GM18511 (cell line): ENCODE results near the gene S100A1.
"Not testable (repeated sequence)": the region's sequence is repeated elsewhere in the genome, so short reads cannot be mapped to it uniquely, and the experiment has no call there.

Experiments used
- ATAC-seq: cut with Tn5 transposase; IDR thresholded peaks from one replicate; pipeline ENCODE4 v1.9.1; 2021; ENCODE audit warnings: mild to moderate bottlenecking, moderate library complexity; ENCODE audit not compliant: unreplicated experiment

S100A1 gene

DNA sequence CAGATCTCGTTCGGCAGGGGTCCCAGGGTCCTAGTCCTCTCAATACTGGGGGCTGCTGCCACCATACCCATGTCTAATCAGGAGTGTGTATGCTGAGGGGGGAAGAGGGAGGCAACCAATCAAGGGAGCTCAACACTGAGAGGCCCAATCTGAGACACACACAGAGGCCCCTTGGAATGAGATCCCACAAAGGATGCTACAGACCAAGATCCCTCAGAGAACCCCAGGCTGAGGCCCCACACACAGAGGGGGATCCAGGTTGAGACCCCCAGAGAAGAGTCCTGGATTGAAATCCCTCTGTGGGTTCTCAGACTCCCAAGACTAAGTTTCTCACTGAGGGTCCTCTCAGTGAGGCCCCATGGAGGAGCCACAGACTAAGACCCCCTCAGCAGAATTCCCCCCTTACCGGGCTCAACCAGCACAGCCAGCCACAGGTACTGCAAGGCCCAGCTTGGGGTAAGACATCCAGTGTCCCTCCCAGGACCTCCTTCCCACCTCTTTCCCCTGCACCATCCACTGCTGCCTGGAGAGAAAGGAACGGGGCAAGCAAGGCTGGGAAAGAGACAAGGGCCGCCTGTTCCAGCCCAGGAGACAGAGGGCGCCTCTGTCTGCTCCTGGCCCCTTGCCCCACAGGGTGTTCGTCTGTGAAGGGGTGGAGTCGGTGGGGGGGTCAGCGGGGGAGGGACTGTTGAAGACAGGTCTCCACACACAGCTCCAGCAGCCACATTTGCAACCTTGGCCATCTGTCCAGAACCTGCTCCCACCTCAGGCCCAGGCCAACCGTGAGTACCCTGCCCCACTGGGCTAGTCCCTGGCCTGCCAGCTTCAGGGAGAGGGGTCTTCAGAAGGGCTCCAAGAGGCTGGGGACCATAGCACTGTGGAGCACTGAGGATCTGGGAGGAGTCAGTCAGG, at the start of gene S100A1:
Gene S100A1 (plus strand): TSS at position 720 of the 912 bp plus-strand sequence. CDS start 2,088 bp downstream, outside the sequence.
- ATAC-seq: no peak

DNA sequence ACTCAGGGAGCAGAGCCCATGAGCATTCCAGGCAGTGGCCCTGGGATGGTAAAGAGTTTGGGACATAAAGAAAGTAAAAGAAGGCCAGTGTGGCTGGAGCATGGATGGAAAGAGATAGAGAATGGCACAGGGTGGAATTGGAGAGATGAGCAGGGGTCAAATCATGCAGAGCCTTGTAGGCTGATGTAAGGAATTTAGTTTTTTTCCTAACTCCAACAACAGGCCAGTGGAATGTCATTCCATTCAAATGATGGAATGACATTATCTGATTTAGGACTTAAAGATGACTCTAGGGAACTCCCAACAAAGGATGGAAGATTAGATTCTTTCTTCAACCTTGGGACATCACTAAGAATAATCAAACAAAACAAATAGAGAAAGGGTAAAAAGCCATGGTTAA, 49.7 kb upstream of the S100A1 start:
- ATAC-seq: no peak

DNA sequence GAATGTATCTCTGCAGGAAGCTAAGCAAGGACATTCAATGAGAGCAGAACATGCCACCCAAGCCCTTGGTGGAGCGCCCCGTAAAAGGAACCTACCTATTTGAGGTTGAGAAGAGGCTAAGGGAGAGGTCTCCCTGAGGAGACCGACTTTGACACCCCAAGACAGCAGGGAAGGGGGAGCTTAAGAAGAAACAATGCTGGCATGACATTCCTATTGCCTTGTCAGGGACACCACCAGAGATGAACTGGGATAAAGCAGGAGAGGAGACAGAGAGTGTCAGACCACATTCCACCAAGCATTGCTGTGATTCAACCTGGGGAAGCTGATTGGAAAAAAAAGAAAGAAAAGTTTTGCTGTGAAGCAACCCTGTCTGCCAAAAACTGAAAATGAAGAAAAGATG, 49.3 kb upstream of the S100A1 start:
- no peak for ATAC-seq

DNA sequence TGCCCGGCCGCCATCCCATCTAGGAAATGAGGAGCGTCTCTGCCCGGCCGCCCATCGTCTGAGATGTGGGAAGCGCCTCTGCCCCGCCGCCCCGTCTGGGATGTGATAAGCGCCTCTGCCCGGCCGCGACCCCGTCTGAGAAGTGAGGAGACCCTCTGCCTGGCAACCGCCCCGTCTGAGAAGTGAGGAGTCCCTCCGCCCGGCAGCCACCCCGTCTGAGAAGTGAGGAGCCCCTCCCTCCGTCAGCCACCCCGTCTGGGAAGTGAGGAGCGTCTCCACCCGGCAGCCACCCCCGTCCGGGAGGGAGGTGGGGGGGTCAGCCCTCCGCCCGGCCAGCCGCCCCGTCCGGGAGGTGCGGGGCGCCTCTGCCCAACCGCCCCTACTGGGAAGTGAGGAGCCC, 45.4 kb upstream of the S100A1 start:
- not testable (repeated sequence) for ATAC-seq

DNA sequence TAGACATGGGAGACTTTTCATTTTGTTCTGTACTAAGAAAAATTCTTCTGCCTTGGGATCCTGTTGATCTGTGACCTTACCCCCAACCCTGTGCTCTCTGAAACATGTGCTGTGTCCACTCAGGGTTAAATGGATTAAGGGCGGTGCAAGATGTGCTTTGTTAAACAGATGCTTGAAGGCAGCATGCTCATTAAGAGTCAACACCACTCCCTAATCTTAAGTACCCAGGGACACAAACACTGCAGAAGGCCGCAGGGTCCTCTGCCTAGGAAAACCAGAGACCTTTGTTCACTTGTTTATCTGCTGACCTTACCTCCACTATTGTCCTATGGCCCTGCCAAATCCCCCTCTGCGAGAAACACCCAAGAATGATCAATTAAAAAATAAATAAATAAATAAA, 44.7 kb upstream of the S100A1 start:
- ATAC-seq: not testable (repeated sequence)

DNA sequence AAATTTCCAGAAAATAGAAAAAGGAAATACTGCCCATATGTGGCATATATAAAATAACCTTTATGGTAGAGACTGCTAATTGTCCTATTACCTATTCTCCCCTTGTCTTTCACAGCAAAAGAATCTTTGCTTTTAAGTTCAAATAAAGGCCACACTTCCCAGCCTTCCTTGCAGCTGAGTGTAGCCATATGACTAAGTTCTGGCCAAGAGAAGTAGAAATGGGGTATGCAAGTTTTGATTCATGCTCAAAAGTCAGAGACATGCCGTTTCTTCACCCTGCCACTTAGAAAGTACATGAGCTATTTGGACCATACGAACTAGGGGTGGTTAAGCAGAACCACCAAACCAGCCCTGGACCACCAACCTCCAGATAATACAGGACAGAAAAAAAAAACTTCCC, 44.3 kb upstream of the S100A1 start:
- no peak for ATAC-seq

DNA sequence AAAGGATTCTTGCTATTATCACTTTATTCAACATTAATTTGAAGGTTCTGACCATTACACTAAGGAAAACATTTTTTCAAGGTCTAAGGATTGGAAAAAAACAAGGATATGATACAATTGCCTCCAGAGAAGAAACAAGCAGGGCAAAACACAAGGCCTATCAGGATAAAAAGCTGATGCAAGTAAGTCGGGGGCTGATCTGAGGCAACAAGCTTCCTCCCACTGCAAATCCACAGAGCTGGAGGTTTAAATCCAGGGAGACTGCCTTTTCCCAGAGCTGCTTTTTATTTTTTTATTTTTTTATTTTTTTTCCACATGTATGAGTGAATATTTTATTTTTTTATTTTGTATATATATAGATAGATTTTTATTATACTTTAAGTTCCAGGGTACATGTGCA, 43.2 kb upstream of the S100A1 start:
- ATAC-seq: no peak

DNA sequence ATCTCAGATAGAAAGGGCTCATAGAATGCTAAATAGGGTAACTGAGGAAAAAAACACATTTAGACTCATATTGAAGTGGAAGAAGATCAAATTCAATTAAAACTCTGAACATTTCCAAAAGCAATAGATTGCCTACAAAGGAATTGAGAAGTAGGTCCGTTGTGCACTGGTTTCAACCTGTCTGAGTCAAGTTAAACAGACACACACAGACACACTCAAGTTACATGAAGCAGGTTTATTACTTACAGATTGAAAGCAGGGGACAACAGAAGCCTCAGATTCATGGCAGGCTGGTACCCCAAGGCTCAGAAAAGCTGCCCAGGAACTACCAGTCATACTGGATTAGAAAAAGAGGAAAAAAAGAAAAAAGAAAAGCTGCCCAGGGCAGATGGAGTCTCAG, 41.9 kb upstream of the S100A1 start:
- ATAC-seq: no peak

DNA sequence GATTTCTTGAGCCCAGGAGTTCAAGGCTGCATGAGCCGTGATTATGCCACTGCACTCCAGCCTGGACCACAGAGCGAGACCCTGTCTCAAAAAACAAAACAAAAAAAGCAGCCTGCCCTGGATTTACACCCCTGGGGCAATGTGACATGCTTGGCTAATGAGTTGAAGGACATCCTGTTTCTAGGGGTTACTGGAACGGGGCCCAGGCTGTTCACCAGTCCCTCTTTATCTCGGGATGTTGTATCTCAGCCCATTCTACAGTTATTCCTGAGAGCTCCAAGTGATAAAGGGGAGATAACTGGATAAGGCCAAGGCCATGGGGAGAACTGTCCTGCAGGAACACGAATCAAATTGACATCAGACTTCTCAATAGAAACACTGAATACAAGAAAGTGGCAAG, 40.9 kb upstream of the S100A1 start:
- ATAC-seq: no peak

DNA sequence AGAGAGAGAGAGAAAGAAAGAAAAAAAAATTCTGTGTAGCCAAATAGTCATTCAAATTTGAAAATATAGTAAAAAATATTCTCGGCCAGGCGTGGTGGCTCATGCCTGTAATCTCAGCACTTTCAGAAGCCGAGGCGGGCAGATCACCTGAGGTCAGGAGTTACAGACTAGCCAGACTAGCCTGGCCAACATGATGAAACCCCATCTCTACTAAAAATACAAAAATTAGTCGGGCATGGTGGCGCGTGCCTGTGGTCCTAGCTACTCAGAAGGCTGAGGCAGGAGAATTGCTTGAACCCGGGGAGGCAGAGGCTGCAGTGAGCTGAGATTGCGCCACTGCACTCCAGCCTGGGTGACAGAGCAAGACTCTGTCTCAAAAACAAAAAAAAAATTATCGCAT, 40.2 kb upstream of the S100A1 start:
- ATAC-seq: not testable (repeated sequence)

DNA sequence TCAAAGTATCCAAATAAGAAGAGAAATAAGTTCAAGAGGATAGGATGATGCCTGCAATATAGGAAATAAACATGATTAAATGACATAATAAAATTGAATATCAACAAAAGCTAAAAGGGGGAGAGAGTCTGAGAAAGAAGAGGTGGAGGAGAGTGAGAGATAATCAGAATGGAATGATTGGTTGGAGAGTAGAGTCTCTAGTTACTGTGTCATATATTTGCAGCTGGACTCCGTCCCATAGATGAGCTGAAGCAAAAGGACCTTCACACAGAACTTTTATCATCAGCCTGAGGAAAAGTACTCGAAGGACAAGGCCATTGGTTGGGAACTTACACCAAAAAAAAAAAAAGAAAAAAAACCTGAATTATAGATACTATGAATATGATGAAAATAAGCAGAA, 39.8 kb upstream of the S100A1 start:
- no peak for ATAC-seq

DNA sequence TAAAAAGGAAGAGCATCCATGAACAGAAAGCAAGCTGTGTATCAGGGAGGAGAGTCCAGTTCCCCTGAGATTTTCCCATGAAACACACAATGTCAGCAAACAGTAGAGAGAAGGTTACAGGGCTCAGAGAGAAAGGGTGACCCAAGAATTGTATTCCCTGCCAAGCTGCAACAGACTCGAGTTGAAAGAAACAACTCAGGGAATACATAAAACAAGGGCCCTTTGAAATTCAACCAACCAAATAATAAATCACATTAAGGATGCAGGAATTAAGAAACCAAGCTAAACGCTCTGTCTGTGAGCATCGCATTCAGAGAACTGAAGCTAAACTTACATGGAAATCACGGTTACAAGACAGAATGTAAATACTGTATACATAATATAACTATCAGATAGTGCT, 35.5 kb upstream of the S100A1 start:
- no peak for ATAC-seq

DNA sequence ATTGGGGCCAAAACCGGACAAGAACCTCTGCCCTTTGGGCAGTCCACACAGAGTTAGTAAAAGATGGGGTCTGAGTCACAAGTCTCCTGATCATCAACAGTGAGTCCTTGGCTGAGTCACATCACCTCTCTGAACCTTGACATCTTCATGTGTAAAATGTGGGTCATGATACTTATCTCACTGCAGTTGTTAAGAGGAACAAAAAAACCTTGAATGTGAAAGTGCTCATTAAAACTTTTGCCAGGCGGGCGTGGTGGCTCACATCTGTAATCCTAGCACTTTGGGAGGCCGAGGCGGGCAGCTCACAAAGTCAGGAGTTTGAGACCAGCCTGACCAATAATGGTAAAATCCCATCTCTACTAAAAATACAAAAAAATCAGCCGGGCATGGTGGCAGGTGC, 31.0 kb upstream of the S100A1 start:
- no peak for ATAC-seq

DNA sequence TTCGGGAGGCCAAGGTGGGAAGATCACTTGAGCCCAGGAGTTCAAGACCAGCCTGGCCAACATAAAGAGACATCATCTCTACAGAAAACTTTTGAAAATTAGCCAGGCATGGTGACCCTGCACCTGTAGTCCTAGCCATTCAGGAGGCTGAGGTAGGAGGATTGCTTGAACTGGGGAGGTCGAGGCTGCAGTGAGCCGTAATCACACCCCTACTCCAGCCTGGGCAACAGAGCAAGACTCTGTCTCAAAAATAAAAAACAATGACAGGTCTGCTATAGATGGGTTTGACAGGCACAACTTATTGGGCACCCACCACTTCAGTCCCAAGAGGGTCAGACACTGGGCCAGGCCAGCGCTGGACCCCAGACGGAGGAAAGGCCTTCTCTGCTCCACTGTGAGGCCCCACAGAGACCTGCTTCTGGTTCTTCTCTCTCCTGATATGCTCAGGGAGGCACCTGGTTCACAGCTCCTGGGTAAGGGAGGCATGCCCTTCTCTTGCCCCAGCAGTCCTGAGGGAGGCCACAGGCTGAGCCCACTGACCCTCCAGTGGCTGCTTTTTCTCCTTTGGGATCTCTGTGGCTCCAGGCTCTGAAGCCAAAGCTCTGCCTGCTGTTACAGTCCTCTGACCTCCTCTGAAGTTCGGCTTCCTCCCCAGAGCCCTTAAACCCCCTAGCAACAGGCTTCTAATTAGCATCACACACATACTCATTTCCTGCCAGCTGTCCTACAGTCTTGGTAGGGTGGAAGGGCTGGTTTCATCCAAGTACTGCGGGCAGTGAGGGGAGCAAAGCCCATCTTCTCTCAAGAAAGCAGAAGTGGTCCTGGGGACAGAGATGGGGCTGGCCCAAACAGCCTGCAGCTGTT, 29.7 kb upstream of the S100A1 start:
- peak; percentile 99 for ATAC-seq

DNA sequence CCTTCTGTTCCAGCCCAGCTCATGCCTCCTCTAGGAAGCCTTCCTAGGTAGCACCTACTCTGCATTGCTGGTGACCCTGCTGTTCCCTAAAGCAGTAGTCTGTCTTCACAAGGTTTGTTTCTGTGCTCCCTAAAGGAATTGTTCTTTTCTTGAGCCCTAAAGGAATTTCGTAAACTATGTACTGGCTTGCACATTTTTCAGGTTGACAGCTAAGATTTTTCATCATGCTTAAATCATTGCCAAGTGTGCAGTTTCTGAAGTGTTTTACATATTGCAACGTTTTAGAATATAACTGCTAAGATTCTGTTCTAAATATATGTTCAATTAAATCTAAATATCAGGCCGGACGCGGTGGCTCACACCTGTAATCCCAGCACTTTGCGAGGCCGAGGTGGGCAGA, 28.4 kb upstream of the S100A1 start:
- no peak for ATAC-seq

DNA sequence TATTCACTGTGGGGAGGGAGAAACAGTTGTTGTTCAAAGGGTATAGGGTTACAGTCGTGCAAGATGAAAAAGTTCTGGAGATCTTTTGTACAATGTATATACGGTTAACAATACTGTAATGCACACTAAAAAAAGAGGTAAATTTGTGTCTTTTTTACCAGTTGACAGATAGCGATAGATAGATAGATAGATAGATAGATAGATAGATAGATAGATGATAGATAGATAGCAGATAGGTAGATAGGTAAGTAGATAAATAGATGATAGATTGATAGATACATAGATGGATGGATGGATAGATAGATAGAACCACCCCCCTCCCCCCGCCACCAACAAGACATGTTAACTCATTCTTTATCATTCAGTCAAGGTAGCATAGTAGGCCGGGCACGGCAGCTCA, 25.5 kb upstream of the S100A1 start:
- no peak for ATAC-seq

DNA sequence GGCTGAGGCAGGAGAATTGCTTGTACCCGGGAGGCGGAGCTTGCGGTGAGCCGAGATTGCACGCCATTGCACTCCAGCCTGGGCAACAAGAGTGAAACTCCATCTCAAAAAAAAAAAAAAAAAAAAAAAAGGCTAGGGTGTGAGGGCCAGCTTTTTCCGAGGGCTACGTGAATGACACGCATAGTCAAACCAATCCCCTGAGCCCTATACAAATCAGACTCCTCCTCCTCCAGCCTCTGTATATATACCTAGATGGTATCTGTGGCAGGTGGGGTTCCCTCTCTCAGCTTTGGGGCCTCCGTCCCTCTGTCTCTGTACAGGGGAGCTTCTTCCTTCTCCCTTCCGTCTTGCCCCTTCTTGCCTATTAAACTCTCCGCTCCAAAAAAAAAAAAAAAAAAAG, 22.0 kb upstream of the S100A1 start:
- ATAC-seq: no peak

DNA sequence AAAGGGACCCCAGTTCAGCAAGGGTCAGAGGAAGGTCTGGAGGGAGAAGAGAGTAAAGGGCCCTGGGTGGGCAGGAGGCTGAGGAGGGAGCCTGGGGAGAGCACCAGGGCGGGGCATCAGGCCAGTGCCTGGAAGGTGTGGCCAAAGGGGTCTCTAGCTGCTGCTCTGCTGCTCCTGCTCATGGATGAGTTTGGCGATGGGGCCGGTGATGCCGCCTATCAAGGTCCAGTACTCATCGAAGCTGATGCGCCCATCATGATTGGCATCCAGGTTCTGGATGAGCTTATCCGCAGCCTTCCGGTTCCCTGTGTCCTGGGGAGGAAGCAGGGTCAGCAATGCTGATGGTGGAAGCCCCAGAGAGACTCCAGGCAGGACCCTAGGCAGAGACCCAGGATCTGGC, 20.9 kb upstream of the S100A1 start:
- ATAC-seq: no peak

DNA sequence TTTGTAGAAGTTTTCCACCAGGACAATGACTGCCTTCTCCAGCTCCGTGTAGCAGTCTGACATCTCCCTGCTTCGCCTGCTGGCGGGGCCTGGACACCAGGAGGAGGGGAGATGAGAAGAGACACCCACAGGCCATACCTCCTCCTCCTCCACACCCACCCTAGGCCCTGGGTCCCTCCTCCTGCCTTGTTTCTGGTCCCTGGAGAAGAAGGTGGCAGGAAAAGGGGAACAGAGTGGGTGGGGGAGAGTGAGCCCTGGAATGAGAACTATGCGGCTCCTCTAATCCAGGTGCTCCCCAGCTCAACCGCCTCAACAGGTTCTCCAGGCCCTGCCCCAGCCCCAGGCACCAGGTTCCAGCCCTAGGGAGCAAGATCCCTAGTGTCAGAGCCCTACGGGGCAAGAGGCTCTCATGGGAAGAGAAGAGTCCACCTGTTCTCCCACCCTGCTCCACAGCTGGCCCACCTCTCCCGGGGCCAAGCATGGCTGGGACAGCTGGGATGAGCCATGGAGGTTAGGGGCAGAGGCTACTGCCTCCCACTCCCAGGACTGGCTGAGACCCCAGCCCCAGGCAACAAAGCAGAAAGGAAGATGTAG, 20.0 kb upstream of the S100A1 start:
- no peak for ATAC-seq

DNA sequence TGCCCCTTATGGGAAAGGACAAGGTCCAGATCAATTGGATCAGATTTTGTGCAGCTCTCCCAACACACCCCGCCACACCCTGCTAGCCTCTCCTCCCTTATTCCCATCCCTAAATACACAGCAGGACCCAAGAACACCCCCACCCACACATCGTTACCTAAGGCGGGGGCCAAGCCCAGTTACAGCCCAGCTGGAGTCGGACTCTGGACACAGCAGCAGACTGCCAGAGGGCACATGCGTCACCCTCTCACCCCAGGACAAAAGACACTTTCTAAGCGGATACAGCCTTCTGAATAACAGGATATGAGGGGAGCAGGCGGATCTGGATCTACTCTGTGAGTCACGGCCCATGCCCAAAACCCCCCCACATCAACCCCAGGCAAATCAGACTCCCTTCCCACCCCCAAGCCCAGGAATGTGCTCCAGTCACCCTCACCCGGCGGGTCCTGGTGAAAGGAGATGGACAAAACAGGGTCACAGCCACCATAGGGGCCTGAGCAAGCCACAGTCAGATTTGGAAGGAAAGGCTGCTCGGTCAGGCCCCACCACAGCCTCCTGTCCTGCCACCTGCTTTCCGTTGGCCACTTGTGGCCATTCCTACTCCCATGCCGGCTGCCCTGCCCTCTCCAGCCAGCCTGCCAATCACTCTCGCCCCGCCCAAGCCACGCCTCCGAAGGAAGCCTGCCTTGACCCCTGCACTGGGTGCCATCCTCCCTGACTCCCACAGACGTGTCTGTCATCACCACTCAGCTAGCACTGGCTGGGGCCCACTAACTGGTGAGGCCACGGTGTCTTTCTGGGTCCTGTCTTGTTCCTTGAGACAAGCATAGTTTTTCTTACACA, 19.3 kb upstream of the S100A1 start:
- ATAC-seq: no peak

DNA sequence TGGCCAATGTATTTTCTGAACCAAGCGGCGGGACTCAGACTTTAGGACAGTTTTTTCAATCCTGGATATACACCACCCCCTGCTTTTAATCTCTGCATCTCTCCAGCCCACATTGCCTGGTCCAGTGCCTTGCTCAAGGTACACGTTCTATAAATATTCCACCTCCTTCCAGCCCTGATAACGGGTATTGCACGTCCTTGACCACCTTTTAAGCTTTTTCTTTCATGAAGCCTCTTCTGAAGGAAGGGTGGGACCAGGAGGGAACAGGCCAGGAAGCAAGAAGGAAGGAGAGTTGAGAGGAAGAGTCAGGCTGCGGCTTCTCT, 18.7 kb upstream of the S100A1 start:
- no peak for ATAC-seq
